HFFc6 (cell line): ENCODE data around the gene UPK2. TPM values are rescaled to one million over a fixed set of nuclear protein-coding genes. Genes with fewer than 3 reads are reported as not detected.
A peak's percentile ranks its signal among the peaks of the same experiment; 100 is the strongest.
"Not testable (repeated sequence)": the region's sequence is repeated elsewhere in the genome, so short reads cannot be mapped to it uniquely, and the experiment has no call there.

ENCODE experiments used
- DNase-seq: peaks from one replicate; pipeline ENCODE4 v3.0.0-alpha.2; 2018
- H3K27ac Mint-ChIP-seq: 2 replicates; pipeline ENCODE4 v1.8.0; 2020; ENCODE audit warnings: mild to moderate bottlenecking, mixed read lengths
- H3K27me3 Mint-ChIP-seq: 2 replicates; pipeline ENCODE4 v1.8.0; 2021; ENCODE audit warnings: mild to moderate bottlenecking, moderate library complexity, mixed read lengths; ENCODE audit not compliant: insufficient read depth
- H3K36me3 Mint-ChIP-seq: 2 replicates; pipeline ENCODE4 v1.8.0; 2021; ENCODE audit warnings: low read depth, mixed read lengths
- H3K4me1 Mint-ChIP-seq: 2 replicates; pipeline ENCODE4 v1.8.0; 2020; ENCODE audit warnings: low read depth, mixed read lengths
- H3K4me3 Mint-ChIP-seq: 2 replicates; pipeline ENCODE4 v1.8.0; 2020; ENCODE audit warnings: mild to moderate bottlenecking, moderate library complexity, mixed read lengths
- H3K9me3 Mint-ChIP-seq: 2 replicates; pipeline ENCODE4 v1.8.0; 2020; ENCODE audit warnings: mild to moderate bottlenecking, mixed read lengths
- CTCF ChIP-seq: fragments of 200-600 bp; sonication (generic); IDR thresholded peaks from 2 replicates; pipeline ENCODE4 v1.5.0; 2021; ENCODE audit warnings: antibody characterized with exemption, mild to moderate bottlenecking
- total RNA-seq, 6 experiments: library from RNA; stranded (reverse); fragmentation: NEBNext Ultra II Directional; extraction: Animal tissue kit (Norgen Biotek cat#: 25700); gene quantifications; 2 replicates in 1 of 6; 3 replicates in 5 of 6; pipeline ENCODE4 v1.2.3, GENCODE V29; 2021

The UPK2 gene
- total RNA-seq, 6 experiments from 2014 or later: 0.19 to 0.83 (median 0.29) TPM; not detected in 2

DNA sequence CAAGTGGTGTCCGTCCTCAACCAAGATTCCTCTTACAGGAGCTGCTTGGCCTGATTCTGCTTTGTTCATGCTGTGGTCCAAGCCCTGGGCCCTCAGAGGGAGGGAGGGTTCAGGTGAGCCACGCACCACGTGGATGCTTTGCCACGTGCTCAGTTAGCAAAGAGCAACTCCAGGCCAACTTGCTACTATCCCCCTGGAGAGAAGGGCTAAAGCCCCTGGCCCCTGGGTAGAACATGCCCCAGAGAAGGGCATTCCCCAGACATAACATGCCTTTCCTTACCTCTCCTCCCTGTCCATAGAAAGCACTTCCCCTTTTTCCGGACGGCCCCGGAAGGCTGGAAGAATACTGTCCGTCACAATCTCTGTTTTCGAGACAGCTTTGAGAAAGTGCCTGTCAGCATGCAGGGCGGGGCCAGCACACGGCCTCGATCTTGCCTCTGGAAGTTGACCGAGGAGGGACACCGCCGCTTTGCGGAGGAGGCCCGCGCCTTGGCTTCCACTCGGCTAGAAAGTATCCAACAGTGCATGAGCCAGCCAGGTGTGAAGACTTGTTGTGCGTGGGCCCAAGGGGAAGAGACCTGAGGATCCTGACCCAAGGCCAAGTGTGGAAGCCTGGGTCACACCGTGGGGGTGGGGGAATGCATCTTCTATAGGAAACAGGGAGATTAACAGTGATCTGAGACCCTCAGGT lies 24.2 kb downstream of the UPK2 start:
- no peak for TF ChIP-seq CTCF
- no peaks in the 10 kb centered on the region for H3K9me3 Mint-ChIP-seq
- no peaks in the 10 kb centered on the region for H3K36me3 Mint-ChIP-seq
- H3K27me3 Mint-ChIP-seq: peaks cover 31% of the 10 kb centered on the region
- no peak for DNase-seq
- no peak overlapping the region for H3K4me3 Mint-ChIP-seq
- H3K4me1 Mint-ChIP-seq: no peaks in the 10 kb centered on the region
- H3K27ac Mint-ChIP-seq: no peak overlapping the region

GRCh38 chr11:118984337-118984736 lies 28.2 kb downstream of the UPK2 start:
- not testable (repeated sequence) for H3K4me1 Mint-ChIP-seq, H3K27ac Mint-ChIP-seq, H3K4me3 Mint-ChIP-seq, H3K36me3 Mint-ChIP-seq, H3K9me3 Mint-ChIP-seq, DNase-seq
- peaks cover 20% of the 10 kb centered on the region for H3K27me3 Mint-ChIP-seq

DNA sequence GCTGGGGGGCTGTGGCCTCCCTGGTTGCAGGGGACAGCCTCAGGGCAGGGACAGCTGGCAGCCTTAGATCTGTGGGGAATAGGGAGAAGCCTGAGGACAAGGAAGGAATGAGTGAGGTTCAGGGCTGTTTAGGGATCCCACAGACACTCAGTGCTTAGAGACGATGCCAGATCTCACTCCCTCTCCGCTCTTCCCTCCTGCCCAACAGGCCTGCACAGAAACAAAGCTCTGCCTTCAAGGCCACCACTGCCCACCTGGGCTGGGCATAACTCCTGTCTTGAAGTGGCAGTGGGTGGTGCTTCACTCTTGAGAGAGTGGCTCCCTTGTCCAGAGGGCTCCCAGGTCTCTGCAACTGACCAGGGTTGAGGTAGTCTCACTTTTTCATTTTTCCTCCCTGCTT lies 28.7 kb downstream of the UPK2 start:
- Mint-ChIP-seq H3K27ac (no peak overlapping the region), H3K4me1 (no peaks in the 10 kb centered on the region), H3K36me3 (no peaks in the 10 kb centered on the region), H3K27me3 (peaks cover 17% of the 10 kb centered on the region), H3K4me3 (no peak overlapping the region), H3K9me3 (no peaks in the 10 kb centered on the region)
- DNase-seq: no peak
- no peak for TF ChIP-seq CTCF

DNA sequence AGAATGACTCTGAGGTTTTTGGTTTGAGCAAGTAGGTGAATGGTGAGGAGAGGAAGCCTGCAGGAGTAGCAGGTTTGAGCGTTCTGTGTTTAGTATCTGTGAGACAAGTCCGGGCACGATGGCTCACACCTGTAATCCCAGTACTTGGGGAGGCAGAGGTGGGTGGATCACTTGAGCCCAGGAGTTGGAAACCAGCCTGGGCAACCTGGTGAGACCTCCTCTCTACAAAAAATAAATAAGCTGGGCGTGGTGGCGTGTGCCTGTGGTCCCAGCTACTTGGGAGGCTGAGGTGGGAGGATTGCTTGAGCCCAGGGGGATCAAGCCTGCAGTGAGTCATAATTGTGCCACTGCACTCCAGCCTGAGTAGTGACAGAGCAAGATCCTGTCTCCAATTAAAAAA lies 32.2 kb downstream of the UPK2 start:
- no peaks in the 10 kb centered on the region for H3K9me3 Mint-ChIP-seq
- H3K4me1 Mint-ChIP-seq: no peaks in the 10 kb centered on the region
- H3K27ac Mint-ChIP-seq: no peak overlapping the region
- no peak overlapping the region for H3K4me3 Mint-ChIP-seq
- TF ChIP-seq CTCF: no peak
- peaks cover 5% of the 10 kb centered on the region; the same call in 1 of the 2 replicates for H3K27me3 Mint-ChIP-seq
- H3K36me3 Mint-ChIP-seq: no peaks in the 10 kb centered on the region
- no peak for DNase-seq

- H3K4me1 Mint-ChIP-seq, H3K36me3 Mint-ChIP-seq, DNase-seq, H3K27ac Mint-ChIP-seq, H3K4me3 Mint-ChIP-seq, H3K27me3 Mint-ChIP-seq, H3K9me3 Mint-ChIP-seq: not testable (repeated sequence)
These were observed 35.5 kb downstream of the UPK2 start for GRCh38 chr11:118991486-118992038.

DNA sequence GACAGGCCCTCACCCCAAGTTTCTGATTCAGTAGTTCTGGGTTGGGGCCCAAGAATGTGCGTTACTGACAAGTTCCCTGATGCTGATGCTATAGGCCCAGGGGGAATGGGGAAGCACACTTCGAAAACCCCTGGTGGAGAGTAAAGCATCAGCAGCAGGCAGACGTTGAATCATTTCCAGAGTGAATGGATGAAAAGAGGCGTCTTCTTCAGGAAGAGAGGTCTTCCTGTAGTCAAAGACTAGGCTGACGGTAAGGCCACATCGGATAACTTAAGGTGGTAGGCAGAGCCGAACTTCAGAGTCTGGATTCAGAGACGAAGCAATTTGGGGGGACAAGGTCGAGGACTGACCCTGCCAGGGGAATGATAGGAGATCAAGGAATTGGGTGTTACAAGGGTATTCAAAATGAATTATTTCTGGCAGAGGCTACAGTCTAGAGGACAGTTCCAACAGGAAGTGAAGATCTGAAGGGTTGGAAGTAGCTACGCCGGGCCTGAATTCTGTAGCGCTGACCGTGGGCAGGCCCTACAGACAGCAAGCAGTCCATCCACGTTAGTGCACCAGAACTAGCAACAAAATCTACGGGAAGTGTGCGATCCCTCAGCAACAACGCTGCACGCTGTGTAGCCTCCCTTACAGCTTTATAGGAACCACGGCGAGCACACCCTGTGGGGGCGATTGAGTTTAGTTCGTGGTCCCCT lies 41.0 kb downstream of the UPK2 start:
- H3K27me3 Mint-ChIP-seq: no peaks in the 10 kb centered on the region; the same call in 1 of the 2 replicates
- H3K4me1 Mint-ChIP-seq: peaks cover 43% of the 10 kb centered on the region
- no peaks in the 10 kb centered on the region for H3K9me3 Mint-ChIP-seq
- peak overlapping the region; percentile 90 for H3K4me3 Mint-ChIP-seq
- no peak for DNase-seq
- peaks cover 23% of the 10 kb centered on the region for H3K36me3 Mint-ChIP-seq
- peak; percentile 57 for TF ChIP-seq CTCF
- H3K27ac Mint-ChIP-seq: peak overlapping the region; percentile 88
